HTR-8/SVneo (cell line): ENCODE results near the gene SEMA4D.

Source experiments
- DNase-seq: peaks from one replicate; pipeline ENCODE4 v3.0.0; 2011; ENCODE audit warnings: low spot score, mixed read lengths; ENCODE audit not compliant: insufficient read length
- FAIRE-seq: peaks from 2 replicates; lab custom pipeline; 2011; peaks lifted over from hg19 to GRCh38; lab: Jason Lieb, UNC

SEMA4D gene

DNA sequence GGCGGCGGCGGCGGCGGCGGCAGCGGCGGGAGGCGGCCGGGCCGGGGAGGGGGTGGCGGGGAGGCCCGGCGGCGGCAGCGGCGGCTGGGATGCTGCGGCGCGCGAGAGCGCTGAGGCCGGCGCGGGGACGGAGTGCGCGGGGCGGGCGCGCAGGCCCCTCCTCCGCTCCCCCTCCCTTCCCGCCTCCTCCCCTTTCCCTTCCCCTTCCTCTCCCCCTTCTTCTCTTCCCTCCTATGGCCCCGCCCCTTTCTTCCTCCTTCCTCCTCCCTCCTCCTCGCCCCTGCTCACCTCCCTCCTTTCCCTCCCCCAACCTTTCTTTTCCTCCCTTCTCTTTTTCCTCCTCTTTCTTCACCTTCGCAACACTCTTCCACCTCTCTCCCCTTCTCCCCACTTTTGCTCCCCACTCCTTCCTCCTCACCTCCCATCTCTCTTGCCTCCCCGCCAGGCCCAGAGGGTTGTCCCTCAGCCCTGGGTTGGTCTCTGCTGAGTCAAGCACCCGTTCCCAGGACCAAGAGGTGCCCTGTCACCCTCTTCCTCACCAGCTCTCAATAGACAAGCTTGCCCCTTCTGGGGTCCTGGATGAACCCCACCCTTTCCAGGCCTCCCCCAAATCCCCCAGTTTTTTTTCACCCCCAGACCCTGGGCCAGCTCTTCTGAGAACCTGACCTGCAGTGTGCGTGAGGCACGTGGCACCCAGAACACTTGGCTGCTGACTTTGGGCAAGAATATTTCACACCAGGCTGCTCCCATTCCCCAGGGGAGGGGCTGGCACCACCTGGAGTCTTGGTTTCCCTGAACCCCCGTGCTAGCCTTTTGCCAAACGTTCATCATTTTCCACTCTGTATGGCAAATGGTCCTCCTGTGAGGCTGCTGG lies at the start of gene SEMA4D:
TSS of gene SEMA4D (minus strand) at position 136 of the 874 bp plus-strand sequence. CDS start 92,657 bp downstream, outside the sequence.
- DNase-seq (peak; percentile 45), FAIRE-seq (no peak)

- FAIRE-seq (no peak), DNase-seq (no peak)
These were observed 49.1 kb upstream of the SEMA4D start for GRCh38 chr9:89547000-89547399.

- FAIRE-seq (no peak), DNase-seq (no peak)
These were observed 46.4 kb upstream of the SEMA4D start for GRCh38 chr9:89544279-89544661.

DNA sequence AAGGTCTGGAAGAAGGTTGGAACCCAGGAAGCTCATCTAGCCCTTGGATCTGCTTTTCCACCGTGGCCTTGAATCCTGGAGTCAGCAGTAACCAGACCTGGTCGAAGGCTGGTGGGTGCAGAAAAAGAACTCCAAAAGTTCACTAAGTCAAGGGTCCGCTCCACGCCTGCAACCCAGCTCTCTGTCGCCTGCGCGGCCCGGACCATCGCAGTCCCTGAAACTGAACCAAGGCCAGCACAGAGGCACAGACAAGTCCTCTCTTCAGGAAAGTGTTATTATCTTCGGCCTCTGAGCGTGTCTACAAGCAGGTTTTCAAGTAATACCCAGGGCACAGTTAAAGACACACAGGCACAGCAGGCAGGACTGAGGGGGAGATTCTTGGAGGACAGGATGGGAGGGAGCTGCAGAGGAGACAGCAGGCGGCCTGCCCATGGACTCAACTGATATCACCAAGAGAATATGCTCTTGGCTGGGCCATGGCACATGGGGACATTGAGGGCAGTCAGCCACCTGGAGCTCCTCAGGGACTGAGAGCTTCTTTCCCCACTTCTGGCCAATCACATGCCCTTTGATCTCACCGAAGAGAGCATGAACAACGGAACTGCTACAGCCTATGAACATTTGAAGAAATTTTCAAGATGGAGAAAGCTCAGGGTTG lies 45.8 kb upstream of the SEMA4D start:
- FAIRE-seq: no peak
- no peak for DNase-seq

DNA sequence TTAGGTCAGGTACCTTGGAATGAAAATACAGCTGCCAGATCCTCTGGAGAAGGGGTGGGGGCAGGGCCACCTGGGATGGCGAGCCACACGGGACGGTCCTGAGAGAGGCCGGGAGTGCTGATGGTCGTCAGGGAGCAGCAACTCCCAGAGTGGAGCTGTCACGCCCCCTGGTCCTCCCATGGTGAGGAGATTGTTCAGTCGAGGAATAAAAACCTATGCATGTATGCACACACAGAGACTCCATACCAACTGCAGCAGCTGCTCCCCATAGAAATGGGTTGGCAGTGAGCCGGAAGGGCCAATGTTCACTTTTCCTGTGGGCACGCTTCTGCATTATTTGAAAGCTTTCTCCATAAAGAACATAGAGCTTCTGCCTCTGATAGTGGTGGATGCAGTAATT lies 45.2 kb upstream of the SEMA4D start:
- no peak for DNase-seq
- no peak for FAIRE-seq

GRCh38 chr9:89542401-89543021 lies 44.6 kb upstream of the SEMA4D start:
- FAIRE-seq (no peak), DNase-seq (no peak)

- FAIRE-seq (no peak), DNase-seq (no peak)
These were observed 43.9 kb upstream of the SEMA4D start for GRCh38 chr9:89541798-89542197.

DNA sequence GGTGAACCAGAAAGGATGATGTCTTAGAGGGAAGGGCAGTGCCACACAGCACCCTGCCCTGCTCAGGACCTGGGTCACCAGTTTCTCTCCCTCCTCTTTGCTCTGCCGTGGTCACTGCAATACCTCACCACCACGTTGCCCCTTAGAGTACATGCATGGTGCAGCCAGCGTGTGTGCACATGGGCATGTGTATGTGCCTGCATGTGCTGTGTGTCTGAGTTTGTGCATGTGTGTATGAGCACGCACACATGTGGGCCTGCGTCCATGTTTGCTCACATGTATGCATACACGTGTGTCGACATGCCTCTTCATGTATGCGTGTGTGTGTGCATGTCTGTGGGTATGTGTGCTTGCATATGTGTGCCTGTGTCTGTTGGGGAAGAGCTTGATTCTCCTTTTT lies 41.5 kb upstream of the SEMA4D start:
- DNase-seq: no peak
- no peak for FAIRE-seq

DNA sequence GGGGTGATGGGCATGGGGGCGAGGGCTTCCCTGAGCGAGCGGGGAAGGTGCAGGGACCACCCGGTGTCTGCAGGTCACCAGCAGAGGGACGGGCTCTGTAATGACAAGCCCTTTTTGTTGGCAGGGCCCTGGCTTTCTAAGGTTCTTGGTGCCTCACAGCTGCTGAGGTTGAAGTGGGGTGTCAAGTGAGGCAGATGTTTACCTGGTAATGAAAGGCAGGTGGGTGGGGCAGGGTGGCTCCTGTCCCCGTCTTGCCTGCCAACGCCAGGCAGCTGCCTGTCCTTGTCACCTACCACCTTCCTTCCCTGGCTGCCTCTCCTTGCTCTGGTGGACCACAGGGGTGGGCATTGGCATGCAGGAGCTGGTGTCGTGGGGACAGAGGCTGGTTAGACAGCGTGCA lies 41.0 kb upstream of the SEMA4D start:
- DNase-seq (no peak), FAIRE-seq (no peak)

DNA sequence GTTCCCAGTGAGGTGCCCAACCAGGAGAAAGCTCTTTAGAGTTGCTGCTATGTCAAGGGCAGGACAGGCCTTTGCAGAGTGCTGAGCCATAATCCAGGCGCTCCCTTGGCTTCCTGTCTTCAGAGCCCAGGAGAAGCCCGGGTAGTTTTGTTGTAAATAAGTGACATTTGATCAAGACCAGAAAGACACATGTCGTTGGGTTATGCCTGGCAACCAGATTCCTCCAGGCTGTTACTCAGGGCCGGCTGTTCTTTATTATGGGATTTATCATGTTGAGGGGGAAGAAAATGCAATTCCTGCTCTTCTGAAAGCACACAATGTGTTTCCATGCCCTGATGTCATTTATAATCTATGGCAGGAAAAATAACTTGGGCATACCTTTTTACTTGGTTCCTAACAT lies 39.3 kb upstream of the SEMA4D start:
- FAIRE-seq: no peak

GRCh38 chr9:89536600-89536999 lies 38.7 kb upstream of the SEMA4D start:
- FAIRE-seq: no peak

More for the DNA sequence above, 39.3 kb upstream of the SEMA4D start:
- no peak for DNase-seq

GRCh38 chr9:89536145-89536574 lies 38.2 kb upstream of the SEMA4D start:
- FAIRE-seq (no peak), DNase-seq (no peak)

More at GRCh38 chr9:89536600-89536999, 38.7 kb upstream of the SEMA4D start:
- DNase-seq: no peak

GRCh38 chr9:89535461-89535860 lies 37.5 kb upstream of the SEMA4D start:
- no peak for FAIRE-seq
- DNase-seq: no peak

DNA sequence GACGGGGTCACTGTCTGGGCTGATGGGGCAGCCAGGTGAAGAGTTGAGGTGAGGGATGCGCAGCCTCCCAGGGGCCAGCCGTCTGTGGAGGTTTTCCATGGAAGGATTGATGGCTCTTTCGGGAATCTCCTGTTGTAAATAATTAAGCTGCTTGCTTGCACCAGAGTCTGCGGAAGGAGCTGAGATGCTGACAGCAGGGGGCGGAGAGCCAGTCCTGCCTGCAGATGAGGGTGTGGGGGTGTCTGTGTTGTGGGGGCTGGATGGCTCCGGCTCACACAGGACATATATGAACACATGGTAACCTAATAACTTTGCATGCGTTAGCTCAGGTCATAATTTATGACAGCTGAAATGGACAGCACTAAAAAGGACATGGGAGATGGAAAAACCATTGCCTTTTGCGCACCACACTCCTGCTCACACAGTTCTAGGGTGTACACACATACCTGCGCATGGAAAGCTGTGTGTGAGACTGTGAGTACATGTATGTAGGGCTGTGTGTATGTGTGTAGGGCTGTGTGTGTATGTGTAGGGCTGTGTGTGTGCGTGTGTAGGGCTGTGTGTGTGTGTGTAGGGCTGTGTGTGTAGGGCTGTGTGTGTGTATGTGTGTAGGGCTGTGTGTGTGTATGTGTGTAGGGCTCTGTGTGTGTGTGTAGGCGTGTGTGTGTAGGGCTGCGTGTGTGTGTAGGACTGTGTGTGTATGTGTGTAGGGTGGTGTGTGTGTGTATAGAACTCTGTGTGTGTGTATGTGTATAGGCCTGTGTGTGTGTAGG lies 36.8 kb upstream of the SEMA4D start:
- FAIRE-seq (peak; percentile 58), DNase-seq (no peak)

- DNase-seq: no peak
- no peak for FAIRE-seq
These were observed 35.6 kb upstream of the SEMA4D start for GRCh38 chr9:89533411-89534095.

DNA sequence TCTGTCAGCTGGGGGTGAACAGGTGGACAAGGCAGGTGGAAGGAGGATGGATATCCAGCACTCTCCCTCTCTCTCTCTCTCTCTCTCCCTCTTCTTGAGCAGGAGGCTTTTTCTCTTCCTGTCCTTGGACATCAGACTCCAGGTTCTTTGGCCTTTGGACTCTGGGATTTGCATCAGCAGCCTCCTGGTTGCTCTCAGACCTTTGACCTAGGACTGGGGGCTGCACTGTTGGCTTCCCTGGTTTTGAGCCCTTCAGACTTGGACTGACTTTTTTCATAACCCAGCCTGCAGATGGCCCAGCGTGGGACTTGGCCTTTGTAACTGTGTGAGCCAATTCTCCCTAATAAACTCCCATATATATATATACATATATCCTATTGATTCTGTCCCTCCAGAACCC lies 35.0 kb upstream of the SEMA4D start:
- FAIRE-seq: no peak
- DNase-seq: no peak

DNA sequence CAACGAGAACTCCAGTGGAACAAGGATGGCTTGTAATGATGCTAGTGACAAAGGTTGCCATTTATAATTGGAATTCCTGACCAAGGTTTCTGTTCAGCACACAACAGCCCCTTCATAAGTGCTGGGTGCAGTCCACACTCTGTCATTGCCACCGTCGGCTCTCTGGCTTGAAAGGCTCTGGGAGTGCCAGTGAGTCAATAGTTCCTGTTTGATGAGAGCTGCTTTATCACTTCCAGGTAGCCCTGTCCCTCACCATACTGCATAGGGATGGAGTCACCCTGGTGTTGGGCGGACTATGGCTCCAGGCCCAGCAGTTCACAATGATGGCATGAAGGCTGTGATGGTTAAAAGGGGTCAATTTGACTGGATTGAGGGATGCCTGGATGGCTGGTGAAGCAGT lies 34.6 kb upstream of the SEMA4D start:
- DNase-seq (no peak), FAIRE-seq (no peak)

DNA sequence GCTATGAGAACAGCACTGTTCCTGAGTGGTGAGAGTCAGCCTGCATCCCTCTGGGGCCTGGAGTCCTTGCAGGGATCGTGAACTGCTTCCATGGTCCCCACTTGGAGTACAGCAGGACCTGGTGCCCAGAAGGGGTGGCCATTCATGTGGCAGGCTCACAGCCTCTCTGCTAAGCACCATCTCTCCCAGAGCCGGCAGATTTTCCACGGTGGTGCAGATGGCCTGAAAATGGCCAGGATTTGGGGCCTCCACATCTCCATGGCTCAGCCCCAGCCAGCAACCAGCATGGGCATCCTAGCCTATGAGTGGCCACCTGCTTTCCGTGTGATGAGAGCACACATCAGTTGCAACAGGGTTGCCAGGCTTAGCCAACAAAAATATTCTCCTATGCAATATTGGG lies 33.9 kb upstream of the SEMA4D start:
- FAIRE-seq (no peak), DNase-seq (no peak)

DNA sequence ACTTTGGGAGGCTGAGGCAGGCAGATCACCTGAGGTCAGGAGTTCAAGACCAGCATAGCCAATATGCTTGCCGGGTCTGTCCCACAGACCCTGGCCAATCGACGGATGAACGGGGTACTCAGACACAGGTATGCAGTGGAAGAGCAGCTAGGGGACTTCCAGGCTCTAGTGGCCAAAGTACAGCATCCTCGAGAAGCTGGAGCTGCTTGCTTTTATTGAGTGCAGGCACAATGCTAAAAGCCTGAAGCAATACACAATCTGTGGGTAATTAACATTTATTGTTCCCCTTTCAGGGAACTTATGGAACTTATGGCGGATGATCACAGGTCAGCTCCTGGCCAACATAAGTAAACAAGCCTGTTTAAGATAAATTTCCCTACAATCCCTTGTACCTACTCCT lies 32.8 kb upstream of the SEMA4D start:
- no peak for DNase-seq
- no peak for FAIRE-seq
